Liver (tissue), 9 donors: ENCODE data around the gene WWOX. TPM values are rescaled to one million over a fixed set of nuclear protein-coding genes. Genes with fewer than 3 reads are reported as not detected.

Experiments
- DNase-seq: peaks from one replicate; pipeline ENCODE4 v3.0.0-alpha.2; 2017; ENCODE audit warnings: low spot score
- H3K27ac ChIP-seq, 2 donors: one replicate each; pipeline ENCODE4 v1.7.0; 2013; ENCODE audit warnings: inconsistent platforms in 2 of 2, low read length in 2 of 2, control low read depth in 1 of 2, low read depth in 1 of 2, mild to moderate bottlenecking in 1 of 2
- H3K27me3 ChIP-seq, 4 donors: one replicate each; pipeline versions ENCODE4 v1.6.1 to v1.7.0; 2013; ENCODE audit warnings: low read length in 3 of 4, inconsistent platforms in 1 of 4, mild to moderate bottlenecking in 1 of 4, moderate library complexity in 1 of 4; ENCODE audit not compliant: control insufficient read depth in 4 of 4, insufficient read depth in 4 of 4
- H3K36me3 ChIP-seq, 4 donors: one replicate each; pipeline versions ENCODE4 v1.6.1 to v1.7.0; 2013; ENCODE audit warnings: low read length in 3 of 4, mild to moderate bottlenecking in 3 of 4, low read depth in 1 of 4, moderate library complexity in 1 of 4; ENCODE audit not compliant: control insufficient read depth in 4 of 4, insufficient read depth in 3 of 4
- H3K4me1 ChIP-seq, 4 donors: one replicate each; pipeline versions ENCODE4 v1.6.1 to v1.7.0; 2013; ENCODE audit warnings: low read length in 3 of 4, mild to moderate bottlenecking in 3 of 4, moderate library complexity in 1 of 4; ENCODE audit not compliant: control insufficient read depth in 4 of 4, insufficient read depth in 4 of 4
- H3K4me3 ChIP-seq, 3 donors: one replicate each; pipeline versions ENCODE4 v1.6.1 to v1.7.0; 2013; ENCODE audit warnings: low read length in 3 of 3, control low read depth in 1 of 3, low read depth in 1 of 3, mild to moderate bottlenecking in 1 of 3
- H3K9ac ChIP-seq, 2 donors: one replicate each; pipeline ENCODE4 v1.7.0; 2013; ENCODE audit warnings: low read length in 2 of 2, mild to moderate bottlenecking in 2 of 2, moderate library complexity in 2 of 2, control low read depth in 1 of 2, low read depth in 1 of 2
- H3K9me3 ChIP-seq, 4 donors: one replicate each; pipeline versions ENCODE4 v1.6.1 to v1.7.0; 2013; ENCODE audit warnings: low read length in 3 of 4; ENCODE audit not compliant: control insufficient read depth in 4 of 4
- ATF3 ChIP-seq: IDR thresholded peaks from 2 replicates; pipeline ENCODE4 v1.6.1; 2016; ENCODE audit warnings: antibody characterized with exemption
- CTCF ChIP-seq: fragments of 150-350 bp; IDR thresholded peaks from 2 replicates; pipeline ENCODE4 v1.5.1; 2017; ENCODE audit warnings: improper control_type of control experiment, low read depth, low read length; ENCODE audit not compliant: missing input control
- EGR1 ChIP-seq, 2 donors: IDR thresholded peaks; 2 replicates each; pipeline ENCODE4 v1.6.1; 2016 to 2018; ENCODE audit warnings: antibody characterized with exemption in 2 of 2, low read depth in 2 of 2
- FOXA1 ChIP-seq: IDR thresholded peaks from 2 replicates; pipeline ENCODE4 v1.6.1; 2016; ENCODE audit warnings: antibody characterized with exemption
- FOXA2 ChIP-seq: IDR thresholded peaks from 2 replicates; pipeline ENCODE4 v1.6.1; 2016; ENCODE audit warnings: antibody characterized with exemption
- GABPA ChIP-seq, 2 donors: IDR thresholded peaks in 1 of 2; conservative IDR thresholded peaks in 1 of 2; 2 replicates each; pipeline ENCODE4 v1.6.1; 2016; ENCODE audit warnings: antibody characterized with exemption in 2 of 2, mild to moderate bottlenecking in 1 of 2, moderate library complexity in 1 of 2
- HNF4A ChIP-seq, 2 donors: conservative IDR thresholded peaks; 2 replicates each; pipeline ENCODE4 v1.6.1; 2016; ENCODE audit warnings: antibody characterized with exemption in 2 of 2, mild to moderate bottlenecking in 2 of 2
- HNF4G ChIP-seq: IDR thresholded peaks from 2 replicates; pipeline ENCODE4 v1.6.1; 2016; ENCODE audit warnings: antibody characterized with exemption
- JUND ChIP-seq, 2 donors: IDR thresholded peaks; 2 replicates each; pipeline ENCODE4 v1.6.1; 2016; ENCODE audit warnings: antibody characterized with exemption in 2 of 2
- MAX ChIP-seq: IDR thresholded peaks from 2 replicates; pipeline ENCODE4 v1.6.1; 2016; ENCODE audit warnings: antibody characterized with exemption
- NR2F2 ChIP-seq: IDR thresholded peaks from 2 replicates; pipeline ENCODE4 v1.6.1; 2016; ENCODE audit warnings: antibody characterized with exemption
- RAD21 ChIP-seq, 2 donors: IDR thresholded peaks; 2 replicates each; pipeline ENCODE4 v1.6.1; 2016; ENCODE audit warnings: antibody characterized with exemption in 2 of 2, mild to moderate bottlenecking in 2 of 2
- REST ChIP-seq: IDR thresholded peaks from 2 replicates; pipeline ENCODE4 v1.6.1; 2016; ENCODE audit warnings: antibody characterized with exemption, mild to moderate bottlenecking
- RXRA ChIP-seq, 2 donors: IDR thresholded peaks; 2 replicates each; pipeline ENCODE4 v1.6.1; 2017 to 2018; ENCODE audit warnings: antibody characterized with exemption in 2 of 2, mild to moderate bottlenecking in 1 of 2
- SP1 ChIP-seq: IDR thresholded peaks from 2 replicates; pipeline ENCODE4 v1.6.1; 2018; ENCODE audit warnings: antibody characterized with exemption, mild to moderate bottlenecking
- TAF1 ChIP-seq: conservative IDR thresholded peaks from 2 replicates; pipeline ENCODE4 v1.6.1; 2016; ENCODE audit warnings: antibody characterized with exemption, mild to moderate bottlenecking
- YY1 ChIP-seq: IDR thresholded peaks from 2 replicates; pipeline ENCODE4 v1.6.1; 2016; ENCODE audit warnings: antibody characterized with exemption, mild to moderate bottlenecking
- ZBTB33 ChIP-seq: IDR thresholded peaks from 2 replicates; pipeline ENCODE4 v1.6.1; 2016; ENCODE audit warnings: antibody characterized with exemption
- WGBS: extraction: QIAGEN DNeasy Blood & Tissue Kit; methylation state at CpG from one replicate; pipeline ENCODE4 v1.1.7; 2013; 5-methylcytosine and 5-hydroxymethylcytosine counted together
- polyA plus RNA-seq, 2 donors: library from polyadenylated mRNA; stranded (reverse) in 1 of 2; unstranded in 1 of 2; fragments of 200-250 nt in 1 of 2; fragments of >200 nt in 1 of 2; fragmentation: Nextera tagmentation in 1 of 2; extraction: Ambion mirVana in 1 of 2; gene quantifications; one replicate each; pipeline versions ENCODE4 v1.2.1 to v1.2.3, GENCODE V29; 2013 to 2015
- total RNA-seq, 2 donors: library from RNA; depleted of rRNA; stranded (reverse); fragments of >200 nt; gene quantifications; one replicate each; pipeline ENCODE4 v1.2.3, GENCODE V29; 2014
- donor health status: healthy.
- donor health status: healthy.
- donor health status: healthy.
- donor health status: healthy.
- donor health status: healthy.

WWOX gene
- total and polyA plus RNA-seq, 4 donors, result 9.8 to 46.0 (median 15.3) TPM

- WGBS, result 24% methylated on average over 2 of the region's 2 CpGs
Measured at GRCh38 chr16:78816499-78817195, 717.2 kb downstream of the WWOX start.

More at GRCh38 chr16:78816499-78817195, 717.2 kb downstream of the WWOX start:
- DNase-seq, result no peak
- H3K4me1 ChIP-seq, result peaks cover 5 to 18% (median 10%) of the 10 kb centered on the region in 4 donors
- no peak overlapping the region for H3K9ac ChIP-seq
- no peak for TF ChIP-seq ATF3
- TF ChIP-seq RAD21 (IDR thresholded peaks at IDR 0.05), result peak in 1 of 2 donors; percentile 23
- peak; percentile 9 for TF ChIP-seq SP1
- TF ChIP-seq HNF4G, result peak; percentile 93
- peak; percentile 98 to 99 for TF ChIP-seq HNF4A (conservative IDR thresholded peaks at IDR 0.05)
- TF ChIP-seq MAX, result peak; percentile 27
- TF ChIP-seq FOXA2, result peak; percentile 12
- TF ChIP-seq RXRA (IDR thresholded peaks at IDR 0.05), result peak; percentile 82 to 83
- TF ChIP-seq NR2F2, result peak; percentile 83
- peak; percentile 39 for TF ChIP-seq YY1
- TF ChIP-seq EGR1 (IDR thresholded peaks at IDR 0.05; ENCODE audit: low read depth in 2 of 2), result no peak
- TF ChIP-seq GABPA (IDR thresholded peaks at IDR 0.05 in 1 of 2, conservative IDR thresholded peaks at IDR 0.05 in 1 of 2), result no peak
- no peak for TF ChIP-seq CTCF
- TF ChIP-seq FOXA1, result no peak
- TF ChIP-seq REST, result no peak
- no peak for TF ChIP-seq TAF1
- TF ChIP-seq ZBTB33, result peak; percentile 30
- peak; percentile 55 to 56 for TF ChIP-seq JUND (IDR thresholded peaks at IDR 0.05)
- H3K9me3 ChIP-seq, result peaks cover 0 to 2% (median under 1%) of the 10 kb centered on the region in 4 donors
- H3K27me3 ChIP-seq, result no peaks in the 10 kb centered on the region
- H3K27ac ChIP-seq, result no peak overlapping the region
- no peaks in the 10 kb centered on the region for H3K36me3 ChIP-seq
- no peak overlapping the region for H3K4me3 ChIP-seq
